CD1c-positive myeloid dendritic cell (primary cell): ENCODE results near the gene TAGLN.
"Not testable (repeated sequence)": the region's sequence is repeated elsewhere in the genome, so short reads cannot be mapped to it uniquely, and the experiment has no call there.

ENCODE experiments used
- DNase-seq: peaks from one replicate; pipeline ENCODE4 v3.0.0-alpha.2; 2016; ENCODE audit errors: extremely low spot score

TAGLN gene

DNA sequence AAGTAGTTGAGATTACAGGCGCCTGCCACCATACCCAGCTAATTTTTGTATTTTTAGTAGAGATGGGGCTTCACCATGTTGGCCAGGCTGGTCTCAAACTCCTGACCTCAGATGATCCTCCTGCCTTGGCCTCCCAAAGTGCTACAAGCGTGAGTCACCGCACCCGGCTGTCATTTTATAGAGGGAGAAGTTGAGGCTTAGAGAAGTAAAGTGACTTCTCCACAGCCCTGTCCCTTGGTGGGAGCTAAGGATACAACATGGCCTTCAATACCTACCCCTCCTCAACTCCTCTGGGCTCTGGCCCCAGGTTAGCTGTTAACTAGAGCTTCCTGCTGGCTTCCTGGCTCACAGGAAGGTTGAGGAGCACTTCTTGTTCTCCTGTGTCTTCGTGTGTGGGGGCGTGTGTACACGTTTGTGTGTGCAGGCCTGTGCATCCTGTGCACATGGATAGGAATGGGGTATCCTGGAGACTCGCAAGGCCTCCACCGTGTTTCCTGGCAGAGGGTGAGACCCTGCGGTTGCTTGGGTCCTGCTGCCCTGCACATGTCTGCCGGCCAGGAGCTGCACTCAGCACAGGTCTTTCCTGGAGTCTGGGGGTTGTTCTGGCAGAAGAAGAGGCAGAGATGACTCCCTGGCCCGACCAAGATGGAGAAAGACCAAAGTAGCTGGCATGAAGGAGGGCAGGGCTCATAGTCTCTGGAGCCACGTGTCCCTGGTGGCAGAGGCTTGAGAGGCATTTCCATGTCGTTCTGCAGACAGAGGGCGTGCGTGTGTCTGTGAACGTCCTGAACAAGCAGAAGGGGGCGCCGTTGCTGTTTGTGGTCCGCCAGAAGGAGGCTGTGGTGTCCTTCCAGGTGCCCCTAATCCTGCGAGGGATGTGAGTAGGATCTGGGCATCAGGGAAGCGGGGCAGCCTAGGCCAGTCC is 18.2 kb upstream of the TAGLN start:
- peak; percentile 77 for DNase-seq

GRCh38 chr11:117181586-117182550 is 17.3 kb upstream of the TAGLN start:
- no peak for DNase-seq

- no peak for DNase-seq
Observed at GRCh38 chr11:117182551-117182935, 16.6 kb upstream of the TAGLN start.

GRCh38 chr11:117183178-117183577 is 16.0 kb upstream of the TAGLN start:
- not testable (repeated sequence) for DNase-seq

GRCh38 chr11:117183724-117184349 is 15.3 kb upstream of the TAGLN start:
- no peak for DNase-seq

DNA sequence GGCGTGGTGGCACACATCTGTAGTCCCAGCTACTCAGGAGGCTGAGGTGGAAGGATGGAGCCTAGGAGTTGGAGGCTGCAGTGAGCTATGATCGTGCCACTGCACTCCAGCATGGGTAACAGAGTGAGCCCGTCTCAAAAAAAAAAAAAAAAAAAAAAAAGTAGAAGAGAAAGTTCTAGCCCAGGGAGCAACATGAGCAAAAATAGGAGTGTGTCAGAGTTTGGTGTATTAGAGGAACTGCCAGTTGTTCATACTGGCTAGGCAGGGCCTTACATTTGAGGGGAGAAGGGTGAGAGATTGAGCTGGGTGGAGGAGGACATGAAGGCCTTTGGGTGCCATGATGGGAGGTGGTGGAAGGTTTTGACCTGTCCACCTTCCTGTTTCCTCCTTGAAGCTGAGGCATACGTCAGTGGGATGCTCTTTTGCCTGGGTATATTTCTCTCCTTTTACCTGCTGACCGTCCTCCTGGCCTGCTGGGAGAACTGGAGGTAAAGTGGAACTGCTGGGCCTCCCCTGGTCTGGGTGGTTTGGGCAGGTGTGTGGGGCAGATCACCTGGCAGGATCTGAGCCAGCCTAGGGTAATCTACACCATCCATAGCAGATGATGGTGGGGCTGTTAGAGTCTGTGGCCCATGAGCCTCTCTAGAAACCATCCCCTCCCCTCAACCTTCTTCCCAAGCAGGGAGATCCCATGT is 13.3 kb upstream of the TAGLN start:
- no peak for DNase-seq

DNA sequence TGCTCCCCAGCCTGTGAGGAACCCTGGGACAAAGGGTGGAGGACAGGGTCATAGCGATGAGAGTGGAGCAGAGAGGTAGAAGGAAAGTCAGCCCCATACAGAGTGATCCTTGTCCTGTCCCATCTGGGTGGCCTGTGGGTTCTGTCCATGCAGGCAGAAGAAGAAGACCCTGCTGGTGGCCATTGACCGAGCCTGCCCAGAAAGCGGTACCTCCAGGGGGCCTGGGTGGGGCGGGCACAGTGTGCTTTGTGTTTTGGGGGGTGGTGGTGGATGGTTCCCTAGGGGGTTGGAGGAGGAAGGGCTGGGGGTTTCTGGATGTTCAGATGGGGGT is 12.8 kb upstream of the TAGLN start:
- no peak for DNase-seq

- DNase-seq = no peak
Observed at GRCh38 chr11:117187007-117187406, 12.2 kb upstream of the TAGLN start.

- DNase-seq = no peak
Observed at GRCh38 chr11:117187428-117187798, 11.8 kb upstream of the TAGLN start.

- DNase-seq = no peak
Observed at GRCh38 chr11:117187799-117188481, 11.2 kb upstream of the TAGLN start.

DNA sequence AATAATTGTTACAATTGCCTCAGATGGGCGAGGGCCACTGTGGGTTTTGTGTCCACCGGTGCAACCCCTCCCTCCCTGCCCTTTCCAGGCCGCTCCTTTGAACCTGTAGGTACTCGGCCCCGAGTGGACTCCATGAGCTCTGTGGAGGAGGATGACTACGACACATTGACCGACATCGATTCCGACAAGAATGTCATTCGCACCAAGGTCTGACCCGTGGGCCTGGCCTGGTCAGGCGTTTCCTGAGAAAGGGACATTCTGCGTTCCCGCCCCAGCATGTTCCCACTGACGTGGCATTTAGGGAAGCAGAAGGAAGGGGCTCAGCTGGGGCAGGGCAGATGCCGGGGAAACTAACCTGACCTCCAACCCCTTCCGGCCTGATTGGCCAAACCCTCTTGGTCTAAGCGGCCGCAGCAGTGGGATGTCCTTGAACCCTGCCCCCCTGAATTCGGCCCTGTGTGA is 10.5 kb upstream of the TAGLN start:
- DNase-seq = peak; percentile 92

GRCh38 chr11:117189191-117189940 is 9.8 kb upstream of the TAGLN start:
- DNase-seq = peak; percentile 93

DNA sequence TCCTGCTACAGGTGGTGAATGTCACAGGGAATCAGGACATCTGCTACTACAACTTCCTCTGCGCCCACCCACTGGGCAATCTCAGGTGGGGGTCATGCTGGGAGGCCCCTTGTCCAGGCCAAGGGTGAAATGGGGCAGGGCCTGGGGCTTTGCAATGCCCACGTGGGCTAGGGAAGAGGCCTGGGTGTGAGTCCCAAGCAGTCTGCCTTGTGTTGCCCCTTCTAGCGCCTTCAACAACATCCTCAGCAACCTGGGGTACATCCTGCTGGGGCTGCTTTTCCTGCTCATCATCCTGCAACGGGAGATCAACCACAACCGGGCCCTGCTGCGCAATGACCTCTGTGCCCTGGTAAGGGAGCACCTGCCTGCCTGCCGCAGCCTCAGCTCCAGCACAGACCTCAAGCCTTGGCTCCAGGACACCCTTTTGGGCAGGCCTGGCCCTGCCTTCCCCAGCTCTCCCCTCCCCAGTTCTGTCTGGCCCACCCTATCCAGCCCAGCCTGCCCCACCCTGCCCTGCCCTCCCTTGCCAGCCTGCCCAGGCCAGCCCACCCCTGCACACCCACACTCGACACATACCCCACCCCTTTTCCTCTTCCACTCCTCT is 9.1 kb upstream of the TAGLN start:
- DNase-seq = no peak

DNA sequence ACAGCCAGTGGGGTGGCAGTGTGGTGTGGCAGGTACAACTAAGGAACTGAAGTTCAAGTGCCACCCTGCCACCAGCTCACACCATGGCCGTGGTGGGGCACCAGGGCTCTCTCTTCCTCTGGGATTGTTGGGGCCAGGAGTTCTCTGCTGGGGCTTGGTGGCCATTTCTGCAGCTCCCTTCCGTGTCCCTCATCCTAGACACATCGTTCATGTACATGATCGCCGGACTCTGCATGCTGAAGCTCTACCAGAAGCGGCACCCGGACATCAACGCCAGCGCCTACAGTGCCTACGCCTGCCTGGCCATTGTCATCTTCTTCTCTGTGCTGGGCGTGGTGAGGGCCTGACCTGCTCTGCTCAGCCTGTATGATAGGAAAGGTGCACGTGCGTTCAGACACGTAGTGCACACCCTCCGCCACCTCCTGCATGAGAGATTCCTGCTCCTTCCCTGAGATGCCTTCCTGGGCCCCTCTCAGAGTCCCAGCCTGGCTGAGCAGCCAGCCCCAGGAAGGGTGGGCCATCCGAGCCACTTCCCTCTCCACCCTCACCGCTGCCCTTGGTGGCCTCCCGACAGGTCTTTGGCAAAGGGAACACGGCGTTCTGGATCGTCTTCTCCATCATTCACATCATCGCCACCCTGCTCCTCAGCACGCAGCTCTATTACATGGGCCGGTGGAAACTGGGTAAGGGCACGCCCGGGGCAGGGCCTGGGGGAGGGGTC is 7.3 kb upstream of the TAGLN start:
- DNase-seq = no peak

- no peak for DNase-seq
Observed at GRCh38 chr11:117192401-117192875, 6.7 kb upstream of the TAGLN start.

DNA sequence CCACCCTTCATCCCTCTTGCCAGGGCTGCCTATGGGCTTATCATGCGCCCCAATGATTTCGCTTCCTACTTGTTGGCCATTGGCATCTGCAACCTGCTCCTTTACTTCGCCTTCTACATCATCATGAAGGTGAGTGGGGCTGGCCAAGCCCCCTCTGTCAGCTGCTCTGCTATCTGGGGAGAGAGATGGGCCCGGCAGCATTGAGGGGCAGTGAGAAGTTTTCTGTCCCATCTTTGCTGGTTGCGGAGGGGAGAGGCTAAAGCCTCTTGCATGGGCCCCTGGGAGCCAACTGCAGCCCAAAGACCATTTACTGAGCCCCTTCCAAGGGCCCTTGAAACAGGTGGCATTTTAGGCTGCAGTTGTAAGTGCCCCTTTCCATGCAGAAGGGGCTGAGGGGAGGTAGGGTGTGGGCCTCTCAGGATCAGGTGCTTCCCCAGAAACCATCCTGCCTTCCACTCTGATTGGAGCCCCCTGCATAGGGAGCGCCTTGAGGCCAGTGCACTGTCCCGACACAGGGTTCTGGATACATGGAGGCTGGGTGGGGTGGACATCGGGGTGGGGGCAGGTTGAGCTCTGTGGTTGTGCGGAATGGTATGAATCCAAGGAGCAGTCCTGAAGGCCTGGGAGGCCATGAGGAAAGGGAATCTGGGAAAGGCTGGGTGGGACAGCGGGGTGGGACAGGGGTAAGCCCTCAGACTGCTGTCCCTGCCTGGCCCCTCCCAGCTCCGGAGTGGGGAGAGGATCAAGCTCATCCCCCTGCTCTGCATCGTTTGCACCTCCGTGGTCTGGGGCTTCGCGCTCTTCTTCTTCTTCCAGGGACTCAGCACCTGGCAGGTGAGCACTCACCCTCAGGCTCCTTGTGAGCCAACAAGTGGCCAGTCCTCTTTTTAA is 5.8 kb upstream of the TAGLN start:
- DNase-seq = no peak

GRCh38 chr11:117194267-117194666 is 4.9 kb upstream of the TAGLN start:
- no peak for DNase-seq

DNA sequence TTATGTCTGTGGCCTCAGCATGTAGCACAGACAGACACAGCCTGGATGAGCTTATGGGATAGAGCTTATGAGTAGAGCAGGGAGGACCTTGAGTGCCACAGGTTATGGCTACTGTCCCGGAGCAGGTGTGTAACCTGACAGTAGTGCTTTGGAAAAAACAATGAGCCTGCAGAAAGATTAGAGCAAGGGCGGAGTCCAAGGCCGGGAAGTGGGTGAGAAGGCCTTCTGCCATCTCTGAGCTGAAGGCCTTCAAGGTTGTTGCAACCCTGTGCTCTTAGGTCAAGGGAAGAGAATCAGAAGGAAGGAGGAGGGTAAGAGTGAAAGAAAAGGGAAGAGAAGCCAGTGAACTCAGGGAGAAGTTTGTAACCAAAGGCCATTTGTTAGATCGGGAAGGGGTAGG is 3.9 kb upstream of the TAGLN start:
- DNase-seq = no peak
